GM18498 (cell line): ENCODE measurements around the gene ZNRF3.
"Not testable (repeated sequence)": the region's sequence is repeated elsewhere in the genome, so short reads cannot be mapped to it uniquely, and the experiment has no call there.

ENCODE experiments used
- ATAC-seq: cut with Tn5 transposase; IDR thresholded peaks from one replicate; pipeline ENCODE4 v1.9.1; 2021; ENCODE audit warnings: mild to moderate bottlenecking, moderate library complexity; ENCODE audit not compliant: unreplicated experiment

Gene ZNRF3

DNA sequence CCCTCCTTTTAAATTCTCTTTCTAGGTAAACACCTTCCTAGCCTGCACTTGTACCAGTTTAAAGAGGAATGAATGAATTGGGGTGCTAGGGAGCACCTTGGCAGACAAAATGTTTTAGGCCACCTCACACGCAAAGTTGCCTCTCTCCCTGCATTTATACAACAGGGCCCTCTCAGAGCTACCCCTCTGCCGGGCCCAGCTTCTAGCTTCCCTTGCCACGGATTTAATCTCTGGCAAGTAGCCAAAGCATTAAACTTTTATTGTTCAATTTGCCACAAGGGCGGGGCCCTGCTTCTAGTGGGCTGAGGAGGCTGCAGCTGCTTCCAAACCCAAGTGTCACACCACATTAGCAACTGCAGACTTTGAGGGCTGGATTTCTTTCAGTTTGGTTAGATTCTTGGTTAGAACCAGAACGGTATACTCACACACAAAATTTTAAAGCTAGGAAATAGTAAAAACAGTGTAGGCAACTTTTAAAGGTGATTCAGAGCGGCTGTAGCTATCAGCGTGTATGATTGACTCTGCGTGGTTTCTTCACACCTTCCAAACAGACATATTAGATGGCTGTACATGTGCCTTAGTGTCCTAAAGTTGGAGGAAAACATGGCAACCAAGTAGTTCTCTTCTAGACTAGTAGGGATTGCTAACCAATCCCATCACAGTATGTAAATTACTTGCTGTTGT, 196.0 kb downstream of the ZNRF3 start:
- ATAC-seq, result no peak

DNA sequence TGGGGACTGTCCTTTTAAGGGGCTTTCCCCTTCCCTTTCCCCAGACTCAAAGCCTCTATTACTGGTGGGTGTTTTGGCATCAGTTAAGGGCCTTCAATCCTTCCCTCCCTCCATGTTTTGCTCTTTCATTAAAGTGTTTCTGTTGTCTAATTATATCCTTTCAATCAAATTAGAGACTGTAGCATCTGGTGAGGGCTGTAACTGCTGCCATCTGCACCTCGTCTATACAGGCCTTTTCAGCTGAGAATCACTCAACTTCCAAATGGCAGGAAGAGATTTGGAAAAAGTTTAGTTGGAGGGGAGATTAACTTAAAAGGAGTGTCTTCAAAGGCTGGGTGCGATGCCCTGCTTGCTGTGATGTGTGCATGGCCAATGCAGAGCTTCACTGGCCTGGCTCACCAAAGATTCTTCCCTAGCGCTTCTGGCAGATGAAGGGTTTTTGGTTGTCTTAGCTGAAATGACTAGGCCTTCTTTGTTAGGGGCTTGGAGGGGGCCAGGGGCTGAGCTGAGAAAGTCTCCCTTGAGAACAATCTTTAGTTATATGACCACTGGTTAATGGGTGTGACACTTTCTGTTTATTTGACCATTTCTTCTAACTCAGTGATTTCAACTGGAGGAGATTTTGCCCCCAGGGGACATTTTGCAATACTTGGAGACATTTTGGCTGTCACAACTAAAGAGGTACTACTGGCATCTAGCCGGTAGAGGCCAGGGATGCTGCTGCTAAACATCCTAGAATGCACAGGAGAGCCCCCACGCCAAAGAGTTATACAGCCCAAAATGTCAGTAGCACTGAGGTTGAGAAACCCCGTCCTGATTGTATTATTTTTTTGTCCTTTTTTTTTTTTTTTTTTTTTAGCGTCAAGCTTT, 197.0 kb downstream of the ZNRF3 start:
- no peak for ATAC-seq

DNA sequence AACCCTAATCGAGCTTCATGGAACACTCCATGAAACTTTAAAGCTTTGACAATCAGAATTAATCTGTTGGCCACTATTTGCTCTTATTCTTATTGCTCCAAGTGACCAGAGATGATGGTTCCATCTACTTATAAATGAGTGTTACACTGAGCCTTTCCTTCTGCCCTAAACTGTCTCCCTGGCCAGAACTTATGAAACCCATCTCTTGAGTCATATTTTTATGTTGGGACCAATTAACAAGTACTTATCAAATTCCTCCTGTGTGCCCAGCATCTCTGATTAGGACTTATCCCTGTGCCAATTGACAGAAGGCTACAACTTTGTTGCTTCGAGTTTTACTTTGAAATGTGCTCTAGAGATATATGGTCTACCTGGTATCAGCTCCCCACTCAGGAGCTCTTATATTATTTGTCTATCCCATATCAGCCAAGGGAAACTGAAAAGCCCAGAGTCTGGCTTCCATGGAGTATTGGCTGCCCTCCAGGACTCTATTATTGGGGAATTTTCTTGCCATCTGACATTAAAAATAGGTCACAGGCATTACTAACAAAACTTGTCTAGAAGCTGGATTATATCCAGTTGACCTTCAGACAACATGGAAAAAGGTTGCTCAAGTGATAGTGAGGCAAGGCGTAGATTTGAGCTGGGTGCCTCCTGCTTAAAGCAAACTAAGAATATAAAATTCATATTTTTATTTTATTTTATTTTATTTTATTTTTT, 198.3 kb downstream of the ZNRF3 start:
- no peak for ATAC-seq

DNA sequence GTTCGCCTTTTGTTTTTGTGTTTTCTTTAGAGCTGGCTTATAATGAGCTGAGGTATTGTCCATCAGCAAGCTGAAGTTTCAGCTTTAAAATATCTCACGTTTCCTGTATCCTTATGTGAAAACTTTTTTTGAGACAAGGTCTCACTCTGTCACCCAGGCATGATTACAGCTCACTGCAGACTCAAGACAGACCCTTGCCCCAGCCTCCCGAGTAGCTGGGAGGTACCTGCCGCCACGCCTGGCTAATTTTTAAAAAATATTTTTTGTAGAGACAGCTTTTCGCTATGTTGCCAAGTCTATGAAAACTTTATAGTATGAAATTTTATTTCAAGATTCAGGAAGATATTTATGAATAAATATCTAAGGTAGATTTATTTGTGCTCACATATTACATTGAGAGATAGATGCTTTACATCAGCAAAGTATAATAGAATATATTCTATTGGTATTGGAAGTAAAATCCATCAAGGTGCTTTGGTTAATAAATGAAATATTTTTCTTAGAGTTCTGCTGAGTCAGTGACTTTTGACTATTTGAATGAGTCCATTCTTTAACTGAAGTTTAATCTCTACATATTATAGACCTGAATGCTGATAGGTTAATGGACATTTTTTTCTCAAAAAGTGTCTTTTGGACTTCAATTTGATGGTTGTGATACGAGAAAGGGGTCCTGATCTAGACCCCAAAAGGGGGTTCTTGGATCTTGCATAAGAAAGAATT, 199.6 kb downstream of the ZNRF3 start:
- ATAC-seq, result no peak

DNA sequence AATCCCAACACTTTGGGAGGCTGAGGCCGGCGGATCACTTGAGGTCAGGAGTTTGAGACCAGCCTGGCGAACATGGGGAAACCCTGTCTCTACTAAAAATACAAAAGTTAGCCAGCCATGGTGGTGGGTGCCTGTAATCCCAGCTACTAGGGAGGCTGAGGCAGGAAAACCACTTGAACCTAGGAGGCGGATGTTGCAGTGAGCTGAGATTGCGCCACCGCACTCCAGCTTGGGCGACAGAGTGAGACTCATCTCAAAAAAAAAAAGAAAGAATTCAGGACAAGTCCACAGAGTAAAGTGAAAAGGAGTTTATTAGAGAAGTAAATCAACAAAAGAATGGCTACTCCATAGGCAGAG, 200.2 kb downstream of the ZNRF3 start:
- not testable (repeated sequence) for ATAC-seq

DNA sequence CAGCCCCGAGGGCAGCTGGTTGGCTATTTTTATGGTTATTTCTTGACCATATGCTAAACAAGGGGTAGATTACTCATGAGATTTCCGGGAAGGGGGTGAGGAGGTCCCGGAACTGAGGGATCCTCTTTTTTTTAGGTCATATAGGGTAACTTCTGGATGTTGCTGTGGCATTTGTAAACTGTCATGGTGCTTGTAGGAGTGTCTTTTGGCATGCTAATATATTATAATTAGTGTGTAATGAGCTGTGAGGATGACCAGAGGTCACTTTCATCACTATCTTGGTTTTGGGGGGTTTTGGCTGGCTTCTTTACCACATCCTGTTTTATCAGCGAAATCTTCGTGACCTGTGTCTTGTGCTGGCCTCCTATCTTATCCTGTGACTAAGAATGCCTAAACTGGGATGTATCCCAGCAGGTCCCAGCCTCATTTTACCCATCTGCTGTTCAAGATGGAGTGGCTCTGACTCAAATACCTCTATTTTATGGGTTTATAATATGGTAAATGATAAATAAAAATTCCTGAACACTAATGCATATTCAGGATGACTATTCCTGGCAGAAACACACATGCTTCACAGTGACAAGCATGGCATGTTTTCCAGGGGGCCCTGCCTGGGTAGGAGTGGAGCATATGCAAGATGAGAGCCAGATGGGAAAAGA, 200.7 kb downstream of the ZNRF3 start:
- no peak for ATAC-seq

DNA sequence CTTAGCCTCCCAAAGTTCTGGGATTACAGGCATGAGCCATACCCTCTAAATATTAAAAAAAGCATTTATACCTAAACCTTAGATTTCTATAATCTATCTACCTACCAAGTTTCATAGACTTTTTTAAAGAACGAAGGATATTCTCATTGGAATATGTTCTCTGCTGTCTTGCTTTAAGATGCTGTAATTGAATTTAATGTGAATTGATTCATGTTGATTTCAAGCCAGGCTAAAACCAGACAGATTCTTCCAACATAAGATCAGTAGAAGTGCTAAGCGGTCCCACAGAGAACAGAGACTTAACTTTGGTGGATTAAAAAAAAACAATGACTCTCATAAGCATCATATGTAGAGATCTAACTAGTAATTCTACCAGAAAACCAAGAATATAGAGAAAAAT, 203.6 kb downstream of the ZNRF3 start:
- ATAC-seq, result no peak

DNA sequence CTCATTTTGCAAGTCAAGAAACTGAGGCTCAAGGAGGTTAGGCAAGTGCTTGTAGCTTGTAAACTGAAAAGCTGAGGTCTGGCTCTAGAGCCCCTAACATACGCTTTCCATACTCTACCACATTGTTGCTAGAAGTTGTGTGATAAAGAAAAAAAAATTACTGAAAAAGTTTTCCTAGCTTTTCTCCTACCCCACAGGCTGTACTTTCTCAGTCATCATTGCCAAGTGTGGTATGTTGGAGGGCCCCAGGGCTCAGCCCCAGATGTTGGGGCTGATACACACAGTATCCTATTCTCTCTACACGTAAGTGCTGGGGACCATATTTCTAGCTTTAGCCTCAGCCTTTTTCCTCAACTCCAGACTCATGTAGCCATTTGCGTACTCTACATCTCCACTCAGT, 205.4 kb downstream of the ZNRF3 start:
- no peak for ATAC-seq

DNA sequence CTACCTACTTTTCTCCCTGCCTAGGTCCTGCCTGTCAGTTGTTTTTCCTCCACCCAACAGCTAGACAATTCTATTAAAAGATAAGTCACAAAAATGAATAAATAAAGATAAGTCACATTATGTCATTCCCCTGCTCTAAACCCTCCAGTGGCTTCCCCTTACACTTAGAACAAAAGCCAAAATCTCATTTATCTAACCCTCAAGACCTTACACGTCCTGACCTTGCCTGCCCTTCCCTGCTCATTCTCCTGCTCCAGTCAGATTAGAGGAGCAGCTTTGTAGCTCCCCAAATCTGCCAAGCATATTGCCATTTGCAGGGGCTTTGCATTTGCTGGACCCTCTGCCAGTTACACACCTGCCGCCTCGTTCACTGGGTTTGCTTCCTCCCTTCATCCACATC, 206.1 kb downstream of the ZNRF3 start:
- ATAC-seq, result no peak

DNA sequence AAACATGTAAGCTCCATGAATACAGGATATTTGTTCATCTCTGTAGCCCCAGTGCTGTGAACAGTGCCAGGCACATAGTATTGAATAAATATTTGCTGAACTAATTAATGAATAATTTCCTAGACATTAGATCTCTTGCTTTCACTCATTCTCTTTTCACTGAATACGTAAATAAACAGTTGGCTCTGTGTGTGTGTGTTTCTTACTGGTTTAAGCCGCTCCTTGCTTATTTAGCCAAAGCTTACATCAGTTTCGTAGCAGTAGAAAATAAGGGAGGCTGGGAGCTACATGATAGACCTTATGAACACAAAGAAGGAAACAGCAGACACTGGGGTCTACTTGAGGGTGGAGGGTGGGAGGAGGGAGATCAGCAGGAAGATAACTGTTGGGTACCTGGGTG, 206.7 kb downstream of the ZNRF3 start:
- ATAC-seq, result no peak

DNA sequence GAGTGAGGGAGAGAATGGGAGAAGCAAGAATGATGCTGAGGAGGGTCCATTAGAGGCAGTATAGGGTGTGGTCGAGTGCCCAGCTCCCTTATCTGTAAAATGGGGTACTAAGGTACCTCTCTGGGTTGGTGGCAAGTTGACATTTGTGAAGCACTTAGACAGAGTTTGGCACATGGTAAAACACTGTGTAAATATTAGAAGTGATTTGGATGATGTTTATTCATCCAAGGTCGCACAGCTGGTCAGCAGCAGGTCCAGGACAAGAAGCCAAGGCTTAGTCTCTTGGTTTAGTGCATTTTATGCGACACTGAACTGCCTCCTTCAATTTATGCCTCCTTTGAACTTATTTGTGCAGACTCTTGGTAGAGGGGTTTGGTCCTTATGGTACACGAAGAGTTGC, 208.9 kb downstream of the ZNRF3 start:
- no peak for ATAC-seq

DNA sequence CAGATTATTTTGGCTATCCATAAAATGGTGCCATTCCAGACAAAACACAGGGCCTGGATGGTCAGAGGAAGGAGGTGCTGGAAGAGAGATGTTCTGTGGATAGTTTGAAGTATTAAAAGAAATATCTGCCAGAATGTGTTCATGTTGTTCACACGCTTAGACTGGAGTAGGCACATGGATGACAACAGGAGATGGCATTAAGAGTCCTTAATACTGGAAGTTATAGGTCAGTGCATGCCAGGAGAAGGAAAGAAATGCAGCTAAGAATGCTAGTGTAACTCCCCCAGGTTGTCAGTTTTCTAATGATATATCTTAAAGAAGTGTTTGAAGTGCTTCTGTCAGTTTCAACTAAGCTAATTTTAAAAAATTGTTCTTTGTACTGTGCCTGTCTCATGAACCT, 209.7 kb downstream of the ZNRF3 start:
- ATAC-seq, result no peak

DNA sequence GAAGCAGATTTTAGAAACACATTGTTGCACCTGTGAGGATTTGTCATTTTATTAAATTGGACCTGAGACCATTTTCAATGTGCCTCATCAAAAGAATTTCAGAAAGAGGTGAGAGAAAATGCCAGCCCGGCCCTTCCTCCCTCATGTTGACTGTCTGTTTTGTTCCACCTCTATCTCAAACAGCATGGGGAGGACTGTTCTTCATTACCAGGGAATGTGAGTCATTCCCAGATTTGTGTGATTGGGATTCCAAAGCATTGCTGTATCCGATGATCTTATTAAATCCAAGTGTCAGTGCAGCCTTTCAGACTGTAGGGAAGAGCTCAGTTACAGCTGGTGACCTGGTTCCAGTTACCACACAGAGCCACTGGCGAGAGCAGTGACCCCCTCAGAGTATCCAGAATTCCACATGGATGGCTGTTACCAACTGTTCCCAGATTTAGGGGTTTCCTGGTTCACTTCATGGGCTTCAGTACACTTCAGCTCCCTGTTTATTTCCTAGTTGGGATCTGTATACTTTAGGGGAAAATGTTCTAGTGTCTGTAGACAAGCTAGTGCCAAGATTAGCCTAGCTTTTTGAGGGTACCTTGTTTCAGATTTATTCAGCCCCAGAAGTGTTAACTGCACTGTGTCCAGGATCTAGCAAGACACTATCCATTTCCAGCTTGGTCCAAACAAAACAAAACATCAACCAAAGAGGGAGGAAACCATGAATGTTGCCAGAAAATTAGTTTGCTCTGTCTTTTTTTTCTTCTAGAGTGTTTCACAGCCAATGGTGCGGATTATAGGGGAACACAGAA, 210.3 kb downstream of the ZNRF3 start:
- ATAC-seq, result no peak

DNA sequence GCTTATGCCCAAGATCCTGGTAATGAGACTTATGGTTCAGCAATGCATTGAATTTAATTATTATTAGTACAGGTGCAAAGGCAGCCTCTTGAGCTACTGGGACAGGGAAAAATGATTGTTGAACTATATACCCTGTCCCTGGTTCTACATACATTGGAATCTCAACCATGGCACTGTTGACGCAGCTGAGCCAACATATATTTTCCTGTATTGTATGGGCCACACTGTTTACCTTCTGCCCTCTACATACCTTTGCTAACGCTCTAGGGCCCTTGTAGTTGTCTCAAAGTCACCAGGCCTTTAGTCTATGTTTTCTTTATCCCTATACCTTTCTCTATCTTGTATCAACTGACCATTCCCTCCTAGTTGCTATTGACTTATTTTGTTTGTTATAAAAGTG, 212.1 kb downstream of the ZNRF3 start:
- no peak for ATAC-seq

DNA sequence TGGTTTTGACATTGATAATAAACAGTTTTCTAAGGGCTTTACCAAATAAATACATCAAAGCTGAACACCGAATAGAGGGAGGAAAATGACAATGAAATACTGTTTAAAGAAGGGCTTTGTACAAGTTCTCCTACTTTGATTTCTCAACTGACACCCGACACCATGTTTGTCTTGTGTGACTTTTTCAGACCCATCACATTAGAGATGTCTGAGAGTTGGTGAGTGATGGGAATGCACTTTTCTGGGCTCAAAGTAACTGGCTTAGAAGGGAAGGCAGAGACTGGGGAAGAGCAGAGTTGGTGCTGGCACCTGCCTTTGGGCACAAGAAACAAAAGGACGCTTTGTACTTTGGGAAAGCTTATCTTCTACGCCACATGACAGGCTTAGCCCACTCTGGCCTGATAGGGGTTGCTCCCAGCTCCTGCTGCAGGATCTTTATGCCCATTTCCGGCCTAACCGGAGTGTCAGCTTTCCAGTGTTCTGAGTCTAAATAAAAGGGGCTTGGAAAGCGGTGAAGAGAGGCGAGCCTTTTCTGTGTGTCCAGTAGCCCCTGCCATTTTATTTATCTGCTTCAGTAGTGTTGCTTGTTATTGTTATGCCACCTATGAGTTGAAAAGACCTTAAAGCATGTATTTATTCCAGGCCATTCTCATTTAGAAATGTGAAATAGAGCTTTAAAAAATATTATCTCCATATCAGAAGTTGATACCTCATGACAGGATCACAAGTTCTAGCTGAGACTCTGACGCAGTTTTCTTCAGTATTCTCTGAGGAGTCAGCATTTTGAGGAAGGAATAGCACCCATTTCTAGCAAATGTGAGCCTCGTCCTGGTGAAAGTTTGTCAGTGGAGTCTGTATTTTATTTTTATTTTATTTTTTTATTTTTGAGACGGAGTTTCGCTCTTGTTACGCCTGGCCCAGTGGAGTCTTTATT, 213.6 kb downstream of the ZNRF3 start:
- ATAC-seq, result no peak

DNA sequence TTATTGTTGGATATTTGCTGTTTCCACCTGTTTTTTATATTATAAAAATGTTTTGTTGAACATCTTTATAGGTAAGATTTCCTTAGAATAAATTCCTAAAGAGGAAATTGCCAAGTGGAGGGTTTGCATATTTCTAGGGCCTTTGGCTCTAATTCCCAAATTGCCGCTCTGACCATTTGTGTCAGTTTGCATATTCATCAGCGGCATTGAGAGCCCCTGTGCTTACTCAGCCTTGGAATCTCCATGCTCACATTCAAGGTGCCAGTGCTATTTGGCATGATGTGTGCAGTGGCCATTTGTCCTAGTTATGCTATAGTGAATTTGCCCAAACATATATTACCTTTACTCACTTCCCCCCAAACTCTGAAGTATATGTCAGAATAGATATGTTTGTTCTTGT, 214.9 kb downstream of the ZNRF3 start:
- ATAC-seq, result no peak

DNA sequence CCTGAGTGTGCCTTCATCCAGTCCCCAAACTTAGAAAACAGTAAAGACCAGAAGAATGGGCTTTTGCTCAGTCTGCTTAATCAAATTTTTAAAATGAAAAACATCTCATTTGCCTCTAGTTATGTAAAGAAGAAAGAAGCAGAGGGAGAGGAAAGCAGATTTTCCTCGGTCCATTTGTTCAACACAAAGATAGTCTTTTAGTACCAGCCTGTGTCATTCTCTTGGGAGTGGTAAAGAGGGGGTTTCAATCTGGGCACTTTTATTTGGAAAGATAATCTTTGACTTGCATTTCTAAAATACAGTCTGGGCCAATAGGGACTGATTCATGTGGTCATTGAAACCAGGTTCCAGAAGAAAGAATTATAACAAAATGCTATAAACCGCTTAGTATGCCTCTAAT, 218.9 kb downstream of the ZNRF3 start:
- no peak for ATAC-seq

DNA sequence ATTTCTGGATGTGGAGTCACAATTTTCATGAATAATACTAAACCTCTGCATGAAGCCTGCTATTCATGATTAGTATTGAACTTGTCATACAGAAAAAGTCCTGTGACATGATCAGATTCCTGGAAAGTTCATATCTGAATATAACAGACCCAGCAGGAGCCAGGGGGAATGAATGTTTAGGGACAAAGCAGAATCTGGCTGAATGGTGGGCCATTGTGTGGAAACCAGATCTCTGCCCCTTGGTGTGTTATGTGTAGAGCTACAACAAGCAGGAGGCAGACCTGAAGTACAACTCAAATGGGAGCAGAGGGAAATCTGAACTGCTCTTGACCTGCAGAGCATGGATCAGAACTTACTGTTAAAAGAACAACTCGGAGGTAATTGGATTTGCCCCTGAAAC, 219.7 kb downstream of the ZNRF3 start:
- no peak for ATAC-seq

DNA sequence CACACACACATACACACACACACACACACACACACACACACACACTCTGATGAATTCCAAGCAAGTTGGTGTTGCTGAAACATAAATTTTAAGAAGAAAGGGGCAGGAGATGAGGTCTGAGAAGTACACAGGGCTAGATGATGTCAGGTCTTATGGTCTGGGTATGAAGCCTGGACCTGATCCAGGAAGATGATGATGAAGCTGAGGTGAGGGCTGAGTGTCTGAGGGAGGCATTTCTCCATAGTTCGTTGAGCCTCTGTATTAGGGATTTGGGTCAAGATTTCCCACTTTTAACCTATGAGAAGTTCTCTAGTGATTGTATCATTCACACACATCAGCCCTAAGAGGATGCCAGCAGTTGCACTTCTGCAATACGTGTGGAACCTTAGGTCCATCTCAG, 222.1 kb downstream of the ZNRF3 start:
- no peak for ATAC-seq
